GM19372 (cell line): ENCODE measurements around the gene CENPU.

Source experiments
- ATAC-seq: cut with Tn5 transposase; IDR thresholded peaks from one replicate; pipeline ENCODE4 v1.9.1; 2021; ENCODE audit warnings: mild to moderate bottlenecking, low read depth, moderate library complexity; ENCODE audit not compliant: unreplicated experiment

CENPU gene

GRCh38 chr4:184647266-184648053 lies 86.4 kb downstream of the CENPU start:
- no peak for ATAC-seq

GRCh38 chr4:184645904-184646610 lies 87.8 kb downstream of the CENPU start:
- ATAC-seq = no peak

DNA sequence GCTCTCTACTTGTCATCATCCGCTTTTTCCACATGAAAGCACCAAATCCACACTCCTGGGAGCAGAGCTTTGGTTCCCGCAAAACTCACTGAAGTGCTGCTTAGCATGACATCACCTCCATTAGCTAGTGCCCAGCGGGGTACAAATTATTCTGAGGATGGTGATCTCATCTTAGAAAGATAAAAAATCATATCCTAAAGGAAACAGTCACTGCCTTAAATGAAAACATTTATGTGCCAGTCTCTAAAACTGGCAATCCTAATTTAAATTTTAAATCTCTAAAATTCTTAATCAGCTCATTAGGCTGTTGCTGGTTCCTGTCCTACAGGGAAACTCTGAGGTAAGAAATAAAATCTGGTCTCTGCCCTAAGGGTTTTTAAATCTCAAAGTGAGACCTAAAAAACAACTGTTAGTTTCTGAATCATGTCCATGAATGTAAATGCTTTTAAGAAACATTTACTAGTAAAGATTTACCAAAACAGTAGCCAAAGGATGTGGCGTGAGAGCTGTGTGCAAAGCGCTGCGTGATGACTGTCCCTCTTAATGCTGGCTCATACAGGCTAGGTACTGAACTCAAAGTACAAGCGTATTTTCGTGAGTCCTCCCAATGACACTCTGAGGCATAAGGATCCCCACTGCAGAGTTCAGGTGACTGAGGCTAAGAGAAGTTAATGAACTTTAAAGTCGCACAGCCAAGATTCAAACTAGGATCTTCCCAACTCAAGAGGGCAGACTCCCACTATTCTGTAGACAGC lies 89.2 kb downstream of the CENPU start:
- no peak for ATAC-seq
